Mesothelial cell of epicardium (in vitro differentiated cells): ENCODE results near the gene SLIRP. TPM values are rescaled to one million over a fixed set of nuclear protein-coding genes. Genes with fewer than 3 reads are reported as not detected.
"Not testable (repeated sequence)": the region's sequence is repeated elsewhere in the genome, so short reads cannot be mapped to it uniquely, and the experiment has no call there.

Experiments used
- DNase-seq, 2 experiments: peaks; one replicate each; pipeline ENCODE4 v3.0.0; 2021; ENCODE audit warnings: low spot score in 2 of 2; ENCODE audit not compliant: unreplicated experiment in 2 of 2
- H3K27ac Mint-ChIP-seq: 2 replicates; pipeline ENCODE4 v1.8.0; 2021; ENCODE audit warnings: mixed read lengths
- H3K27me3 Mint-ChIP-seq: 2 replicates; pipeline ENCODE4 v1.8.0; 2021; ENCODE audit warnings: low read depth, mixed read lengths
- H3K36me3 Mint-ChIP-seq: 2 replicates; pipeline ENCODE4 v1.8.0; 2021; ENCODE audit warnings: mixed read lengths
- H3K4me1 Mint-ChIP-seq: 2 replicates; pipeline ENCODE4 v1.8.0; 2021; ENCODE audit warnings: mixed read lengths
- H3K4me3 Mint-ChIP-seq: 2 replicates; pipeline ENCODE4 v1.8.0; 2021; ENCODE audit warnings: mild to moderate bottlenecking, moderate library complexity, mixed read lengths
- H3K9me3 Mint-ChIP-seq: 2 replicates; pipeline ENCODE4 v1.8.0; 2021; ENCODE audit warnings: mixed read lengths
- CTCF ChIP-seq: fragments of 200-600 bp; sonication (generic); IDR thresholded peaks from one replicate; pipeline ENCODE4 v1.5.0; 2021; ENCODE audit warnings: antibody characterized with exemption; ENCODE audit not compliant: unreplicated experiment
- total RNA-seq: library from RNA; stranded (reverse); gene quantifications from 3 replicates; pipeline ENCODE4 v1.2.1, GENCODE V29; 2021

Gene SLIRP
- total RNA-seq, 1 donor from 2014 or later, result 104 TPM

DNA sequence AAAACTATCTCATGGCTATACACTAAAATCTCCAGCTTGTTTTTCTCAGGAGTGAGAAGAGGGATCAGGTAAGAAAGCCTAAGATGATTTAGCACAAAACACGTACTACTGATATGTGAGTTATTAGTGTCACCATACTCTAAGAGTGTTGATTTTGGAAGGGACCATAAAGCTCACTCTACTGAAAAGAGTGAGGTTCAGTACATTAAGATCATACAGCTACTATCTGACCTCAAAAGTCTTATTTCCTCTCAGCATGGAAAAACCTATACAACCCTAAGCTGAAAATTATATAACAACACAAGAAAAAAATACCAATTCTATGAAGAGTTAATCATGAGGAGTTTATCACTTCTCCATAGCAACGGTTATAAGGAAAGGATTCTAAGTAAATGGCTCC lies 33.5 kb downstream of the SLIRP start:
- H3K4me3 Mint-ChIP-seq, result no peak overlapping the region
- no peaks in the 10 kb centered on the region for H3K4me1 Mint-ChIP-seq
- TF ChIP-seq CTCF, result no peak
- H3K9me3 Mint-ChIP-seq, result peaks cover 9% of the 10 kb centered on the region
- no peak overlapping the region for H3K27ac Mint-ChIP-seq
- H3K27me3 Mint-ChIP-seq, result no peaks in the 10 kb centered on the region
- H3K36me3 Mint-ChIP-seq, result peaks cover 27% of the 10 kb centered on the region
- DNase-seq, result no peak

- no peak for DNase-seq
- Mint-ChIP-seq H3K36me3 (peaks cover 41% of the 10 kb centered on the region), H3K27ac (no peak overlapping the region), H3K4me3 (no peak overlapping the region), H3K9me3 (peaks cover 9% of the 10 kb centered on the region), H3K27me3 (no peaks in the 10 kb centered on the region), H3K4me1 (no peaks in the 10 kb centered on the region)
- TF ChIP-seq CTCF, result no peak
Observed at GRCh38 chr14:77746064-77746702, 38.3 kb downstream of the SLIRP start.

- not testable (repeated sequence) for H3K27me3 Mint-ChIP-seq, H3K27ac Mint-ChIP-seq, H3K4me1 Mint-ChIP-seq, H3K9me3 Mint-ChIP-seq, DNase-seq, H3K4me3 Mint-ChIP-seq
- H3K36me3 Mint-ChIP-seq, result peaks cover 41% of the 10 kb centered on the region
Observed at GRCh38 chr14:77747425-77747824, 39.5 kb downstream of the SLIRP start.

GRCh38 chr14:77752266-77752665 lies 44.4 kb downstream of the SLIRP start:
- no peak for TF ChIP-seq CTCF
- H3K4me3 Mint-ChIP-seq, result no peak overlapping the region
- peaks cover 44% of the 10 kb centered on the region for H3K36me3 Mint-ChIP-seq
- H3K27ac Mint-ChIP-seq, result peak overlapping the region; percentile 16
- peaks cover 8% of the 10 kb centered on the region for H3K4me1 Mint-ChIP-seq
- DNase-seq, result no peak
- H3K27me3 Mint-ChIP-seq, result no peaks in the 10 kb centered on the region
- no peaks in the 10 kb centered on the region for H3K9me3 Mint-ChIP-seq

- Mint-ChIP-seq H3K27ac (peak overlapping the region; percentile 16), H3K9me3 (no peaks in the 10 kb centered on the region), H3K4me3 (no peak overlapping the region), H3K4me1 (peaks cover 8% of the 10 kb centered on the region), H3K36me3 (peaks cover 46% of the 10 kb centered on the region), H3K27me3 (no peaks in the 10 kb centered on the region)
- DNase-seq, result no peak
- TF ChIP-seq CTCF, result no peak
Observed at GRCh38 chr14:77752799-77753516, 45.1 kb downstream of the SLIRP start.

DNA sequence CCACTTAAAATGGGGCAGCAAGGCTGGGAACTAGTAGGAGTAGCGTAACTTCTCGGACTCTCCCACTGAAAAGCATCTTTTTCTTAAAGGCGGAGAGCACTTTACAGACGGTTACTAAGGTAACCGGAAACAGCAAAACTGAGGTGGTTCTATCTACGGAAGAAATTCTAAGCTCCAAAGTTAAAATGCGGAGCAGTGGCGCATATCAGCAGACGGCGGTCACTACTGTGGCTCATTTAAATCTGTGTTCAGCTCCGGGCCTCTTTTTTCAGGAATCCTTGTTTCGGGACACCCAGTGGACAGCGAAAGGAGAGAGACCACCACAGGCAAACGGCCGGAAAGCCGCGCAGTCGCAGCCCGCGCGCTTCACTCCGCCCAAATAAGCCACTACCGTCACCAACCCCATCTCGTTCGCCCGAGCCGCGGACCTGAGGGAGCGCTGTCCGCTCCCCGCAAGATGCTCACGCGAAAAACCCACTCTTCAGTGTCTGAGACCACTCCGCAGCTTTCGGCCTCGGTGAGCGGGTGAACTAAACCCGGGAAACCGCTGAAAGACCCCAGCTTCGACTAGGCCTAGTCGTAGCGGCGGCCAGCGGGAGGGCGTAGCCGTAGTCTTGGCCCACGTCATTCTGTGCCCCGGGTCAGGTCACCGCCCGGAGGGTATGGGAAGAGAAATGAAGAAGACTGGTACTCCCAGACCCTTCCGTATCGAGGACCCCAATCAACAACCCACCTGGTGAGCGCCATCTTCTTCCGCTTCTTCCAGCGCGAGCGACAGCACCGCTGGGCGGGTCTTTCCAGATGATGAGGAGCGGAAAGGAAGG lies 52.7 kb downstream of the SLIRP start, which contains the start of gene SNW1:
SNW1 (minus strand) TSS at position 776 of the 824 bp plus-strand sequence; CDS start at position 747, 29 bp downstream.
- H3K27me3 Mint-ChIP-seq, result no peaks in the 10 kb centered on the region
- no peak for TF ChIP-seq CTCF
- no peaks in the 10 kb centered on the region for H3K9me3 Mint-ChIP-seq
- peak within 1 kb of the TSS; percentile 99 for H3K4me3 Mint-ChIP-seq
- peaks cover 21% of the 10 kb centered on the region for H3K4me1 Mint-ChIP-seq
- peaks cover 13% of the 10 kb centered on the region for H3K36me3 Mint-ChIP-seq
- DNase-seq, result peak; percentile 86 to 91
- H3K27ac Mint-ChIP-seq, result peak within 1 kb of the TSS; percentile 98
